Endothelial cell of umbilical vein (primary cell): ENCODE results near the gene SLC25A48. TPM values are rescaled to one million over a fixed set of nuclear protein-coding genes. Genes with fewer than 3 reads are reported as not detected.

Experiments used
- BruUV-seq: library from RNA; stranded (reverse); fragments of 400-500 nt; replicated peaks from 2 replicates; lab custom pipeline; 2021; lab: Mats Ljungman, UMichigan
- CTCF ChIA-PET: fragments of 300-600, 350-600 bp; sonication (Branson Sonifier 250); formaldehyde crosslinking; loops from one replicate; lab custom pipeline; 2021; ENCODE audit warnings: antibody characterized with exemption, inconsistent platforms; lab: Charles Lee
- POLR2A ChIA-PET: fragments of 300-600, 350-600 bp; sonication (Branson Sonifier 250); formaldehyde crosslinking; loops from one replicate; lab custom pipeline; 2021; ENCODE audit warnings: antibody characterized with exemption, inconsistent platforms; lab: Charles Lee
- DNase-seq: peaks from one replicate; pipeline ENCODE4 v3.0.0-alpha.2; 2011; ENCODE audit warnings: low read depth, low spot score
- FAIRE-seq: peaks from 2 replicates; lab custom pipeline; 2011; peaks lifted over from hg19 to GRCh38; lab: Jason Lieb, UNC
- H2AFZ ChIP-seq: 2 replicates; pipeline ENCODE4 v1.6.0; 2012; ENCODE audit warnings: low read depth, low read length, control low read depth, inconsistent platforms
- H3K27ac ChIP-seq: 2 replicates; pipeline ENCODE4 v1.5.1; 2011; ENCODE audit warnings: low read depth, mild to moderate bottlenecking, control low read depth, low read length, moderate library complexity; ENCODE audit not compliant: insufficient read depth
- H3K27me3 ChIP-seq, 2 experiments: 2 replicates each; pipeline versions ENCODE4 v1.6.0 to v1.6.1; 2011; ENCODE audit warnings: low read length in 2 of 2, mixed read lengths in 1 of 2; ENCODE audit not compliant: control insufficient read depth in 2 of 2, insufficient read depth in 2 of 2
- H3K36me3 ChIP-seq, 2 experiments: 2 replicates in 1 of 2; 3 replicates in 1 of 2; pipeline ENCODE4 v1.5.1; 2011; ENCODE audit warnings: low read length in 2 of 2, mild to moderate bottlenecking in 1 of 2, moderate library complexity in 1 of 2; ENCODE audit not compliant: control insufficient read depth in 2 of 2, insufficient read depth in 2 of 2; ENCODE audit errors: extremely low read depth in 1 of 2
- H3K4me1 ChIP-seq: 3 replicates; pipeline ENCODE4 v1.5.1; 2011; ENCODE audit warnings: mild to moderate bottlenecking, low read length; ENCODE audit not compliant: control insufficient read depth, insufficient read depth; ENCODE audit errors: extremely low read depth
- H3K4me2 ChIP-seq: 2 replicates; pipeline ENCODE4 v1.6.1; 2011; ENCODE audit warnings: low read length, control low read depth, mixed read lengths; ENCODE audit not compliant: insufficient read depth
- H3K4me3 ChIP-seq, 3 experiments: fragments of 200-600 bp in 1 of 3; sonication (generic), shearing (Covaris generic) in 1 of 3; replicated peaks in 1 of 3; 2 replicates each; pipeline ENCODE4 v1.5.1; 2011 to 2016; ENCODE audit warnings: control low read depth in 3 of 3, low read length in 3 of 3, mild to moderate bottlenecking in 2 of 3, inconsistent platforms in 1 of 3, low read depth in 1 of 3, moderate library complexity in 1 of 3; ENCODE audit not compliant: insufficient read depth in 1 of 3
- H3K79me2 ChIP-seq: 2 replicates; pipeline ENCODE4 v1.6.0; 2012; ENCODE audit warnings: low read length, inconsistent platforms; ENCODE audit not compliant: control insufficient read depth, insufficient read depth
- H3K9ac ChIP-seq: replicated peaks from 2 replicates; pipeline ENCODE3; 2011; ENCODE audit warnings: low read length, control low read depth; ENCODE audit not compliant: insufficient read depth; ENCODE audit errors: extremely low read depth
- H3K9me1 ChIP-seq: replicated peaks from 3 replicates; pipeline ENCODE4 v1.6.0; 2011; ENCODE audit warnings: mild to moderate bottlenecking, low read length; ENCODE audit not compliant: control insufficient read depth, insufficient read depth; ENCODE audit errors: extremely low read depth
- H3K9me3 ChIP-seq: replicated peaks from 2 replicates; pipeline ENCODE4 v1.5.1; 2012; ENCODE audit warnings: low read length, inconsistent platforms; ENCODE audit not compliant: control insufficient read depth, insufficient read depth
- H4K20me1 ChIP-seq: replicated peaks from 2 replicates; pipeline ENCODE3; 2011; ENCODE audit warnings: mild to moderate bottlenecking, low read length; ENCODE audit not compliant: control insufficient read depth, insufficient read depth; ENCODE audit errors: extremely low read depth
- EZH2 ChIP-seq: IDR thresholded peaks from 2 replicates; pipeline ENCODE4 v1.6.1; 2012; ENCODE audit warnings: borderline replicate concordance, low read depth, mild to moderate bottlenecking, moderate library complexity, low read length, inconsistent platforms; ENCODE audit not compliant: severe bottlenecking
- GATA2 ChIP-seq: IDR thresholded peaks from 2 replicates; pipeline ENCODE4 v1.7.0; 2011; ENCODE audit warnings: low read depth, mild to moderate bottlenecking, moderate library complexity, mixed read lengths, low read length; ENCODE audit not compliant: insufficient read length, insufficient read depth
- JUN ChIP-seq: IDR thresholded peaks from 2 replicates; pipeline ENCODE4 v1.6.1; 2011; ENCODE audit warnings: borderline replicate concordance, low read depth; ENCODE audit not compliant: insufficient read length, insufficient read depth
- MYC ChIP-seq: IDR thresholded peaks from one replicate; pipeline ENCODE4 v1.6.1; 2011; ENCODE audit warnings: mild to moderate bottlenecking, low read depth, low read length
- POLR2AphosphoS5 ChIP-seq: IDR thresholded peaks from 2 replicates; pipeline ENCODE4 v1.6.1; 2012; ENCODE audit warnings: low read depth, mild to moderate bottlenecking, control low read depth, low read length, moderate library complexity; ENCODE audit not compliant: insufficient read depth
- dilution Hi-C: fragments of 300-500 bp; cut with MboI; formaldehyde crosslinking; loops from one replicate; pipeline ENCODE4 v1.15.0; 2019; ENCODE audit warnings: low sequenced_read_pairs; ENCODE audit not compliant: extremely low pct_ligation_motif_present
- intact Hi-C: fragments of 100-400 bp; cut with micrococcal nuclease; formaldehyde crosslinking; loops from one replicate; pipeline ENCODE4 v1.10.0; 2022
- polyA plus RNA-seq, 4 experiments: library from polyadenylated mRNA; depleted of rRNA in 3 of 4; stranded (reverse) in 3 of 4; unstranded in 1 of 4; fragments of >200 nt; gene quantifications; 2 replicates each; pipeline versions ENCODE4 v1.2.1 to v1.2.3, GENCODE V29; 2011 to 2012; ENCODE audit warnings: missing spikeins in 1 of 4
- total RNA-seq: library from RNA; stranded (reverse); gene quantifications from 2 replicates; pipeline ENCODE4 v1.2.3, GENCODE V29; 2021
- TF ChIP-seq, protein P1 (sequence below): IDR thresholded peaks from 2 replicates; pipeline ENCODE4 v1.6.1; 2011; ENCODE audit not compliant: insufficient read depth, insufficient read length
- TF ChIP-seq, protein P2 (sequence below), 2 donors: IDR thresholded peaks; 1 replicate in 1 of 2; 2 replicates in 1 of 2; pipeline ENCODE4 v1.5.1; 2011; ENCODE audit warnings: low read length in 2 of 2, mild to moderate bottlenecking in 2 of 2, moderate library complexity in 2 of 2, control low read depth in 1 of 2, inconsistent platforms in 1 of 2, low read depth in 1 of 2; ENCODE audit not compliant: insufficient read depth in 1 of 2; ENCODE audit errors: extremely low read depth in 1 of 2

Gene SLC25A48
- total and polyA plus RNA-seq, 2 donors (not counting 3 experiments of a cell fraction or from before 2014, with no cell fraction given) = not detected

DNA sequence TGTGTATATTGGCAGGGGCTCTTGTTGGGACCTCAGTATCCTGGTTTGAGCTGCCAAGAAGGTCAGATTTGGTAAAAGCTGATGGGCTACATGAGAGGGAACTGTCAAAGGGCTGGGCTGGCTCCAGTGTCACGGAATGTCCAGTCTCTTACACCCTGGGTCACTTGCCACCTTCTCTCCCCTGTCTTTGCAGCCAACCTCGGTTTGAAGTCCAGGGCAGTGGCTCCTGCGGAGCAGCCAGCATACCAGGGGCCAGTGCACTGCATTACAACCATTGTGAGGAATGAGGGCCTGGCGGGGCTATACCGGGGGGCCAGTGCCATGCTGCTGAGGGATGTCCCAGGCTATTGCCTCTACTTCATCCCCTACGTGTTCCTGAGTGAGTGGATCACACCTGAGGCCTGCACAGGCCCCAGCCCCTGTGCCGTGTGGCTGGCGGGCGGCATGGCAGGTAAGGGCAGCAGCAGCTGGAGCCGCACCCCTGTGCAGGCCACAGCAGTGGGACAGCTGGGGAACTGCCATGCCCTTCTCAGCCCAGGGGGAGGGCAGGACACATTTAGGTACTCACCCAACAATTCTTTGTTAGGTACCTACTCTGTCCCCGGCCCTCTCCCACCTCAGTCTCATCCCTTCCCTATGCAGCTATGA lies 36.9 kb downstream of the SLC25A48 start:
- Histone ChIP-seq H3K4me1 (no peaks in the 10 kb centered on the region), H3K36me3 (no peaks in the 10 kb centered on the region), H3K27ac (no peak overlapping the region), H3K4me3 (no peak overlapping the region), H3K79me2 (no peaks in the 10 kb centered on the region), H3K4me2 (no peak overlapping the region), H3K9ac (no peak overlapping the region), H3K9me1 (no peaks in the 10 kb centered on the region), H3K9me3 (no peaks in the 10 kb centered on the region), H2AFZ (no peak overlapping the region), H4K20me1 (no peaks in the 10 kb centered on the region), H3K27me3 (no peaks in the 10 kb centered on the region)
- DNase-seq (no peak), FAIRE-seq (no peak)
- no TSS peak for BruUV-seq
- dilution Hi-C loops = no loop called here
- POLR2A ChIA-PET = no interaction called here
- TF ChIP-seq, protein P1, sequence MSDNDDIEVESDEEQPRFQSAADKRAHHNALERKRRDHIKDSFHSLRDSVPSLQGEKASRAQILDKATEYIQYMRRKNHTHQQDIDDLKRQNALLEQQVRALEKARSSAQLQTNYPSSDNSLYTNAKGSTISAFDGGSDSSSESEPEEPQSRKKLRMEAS = no peak
- no peak for TF ChIP-seq GATA2
- no peak for TF ChIP-seq JUN
- TF ChIP-seq MYC = no peak
- TF ChIP-seq, protein P2, sequence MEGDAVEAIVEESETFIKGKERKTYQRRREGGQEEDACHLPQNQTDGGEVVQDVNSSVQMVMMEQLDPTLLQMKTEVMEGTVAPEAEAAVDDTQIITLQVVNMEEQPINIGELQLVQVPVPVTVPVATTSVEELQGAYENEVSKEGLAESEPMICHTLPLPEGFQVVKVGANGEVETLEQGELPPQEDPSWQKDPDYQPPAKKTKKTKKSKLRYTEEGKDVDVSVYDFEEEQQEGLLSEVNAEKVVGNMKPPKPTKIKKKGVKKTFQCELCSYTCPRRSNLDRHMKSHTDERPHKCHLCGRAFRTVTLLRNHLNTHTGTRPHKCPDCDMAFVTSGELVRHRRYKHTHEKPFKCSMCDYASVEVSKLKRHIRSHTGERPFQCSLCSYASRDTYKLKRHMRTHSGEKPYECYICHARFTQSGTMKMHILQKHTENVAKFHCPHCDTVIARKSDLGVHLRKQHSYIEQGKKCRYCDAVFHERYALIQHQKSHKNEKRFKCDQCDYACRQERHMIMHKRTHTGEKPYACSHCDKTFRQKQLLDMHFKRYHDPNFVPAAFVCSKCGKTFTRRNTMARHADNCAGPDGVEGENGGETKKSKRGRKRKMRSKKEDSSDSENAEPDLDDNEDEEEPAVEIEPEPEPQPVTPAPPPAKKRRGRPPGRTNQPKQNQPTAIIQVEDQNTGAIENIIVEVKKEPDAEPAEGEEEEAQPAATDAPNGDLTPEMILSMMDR (IDR thresholded peaks at IDR 0.05; ENCODE audit: extremely low read depth in 1 of 2, insufficient read depth in 1 of 2, low read depth in 1 of 2, low read length in 2 of 2) = no peak
- TF ChIP-seq EZH2 = no peak
- TF ChIP-seq POLR2AphosphoS5 = no peak
- intact Hi-C loops = no loop called here
- CTCF ChIA-PET = no interaction called here
